Endothelial cell of umbilical vein (primary cell): ENCODE data around the gene PLEKHG3. TPM values are rescaled to one million over a fixed set of nuclear protein-coding genes. Genes with fewer than 3 reads are reported as not detected.

ENCODE experiments used
- BruUV-seq: library from RNA; stranded (reverse); fragments of 400-500 nt; replicated peaks from 2 replicates; lab custom pipeline; 2021; lab: Mats Ljungman, UMichigan
- CTCF ChIA-PET: fragments of 300-600, 350-600 bp; sonication (Branson Sonifier 250); formaldehyde crosslinking; loops from one replicate; lab custom pipeline; 2021; ENCODE audit warnings: antibody characterized with exemption, inconsistent platforms; lab: Charles Lee
- POLR2A ChIA-PET: fragments of 300-600, 350-600 bp; sonication (Branson Sonifier 250); formaldehyde crosslinking; loops from one replicate; lab custom pipeline; 2021; ENCODE audit warnings: antibody characterized with exemption, inconsistent platforms; lab: Charles Lee
- DNase-seq: peaks from one replicate; pipeline ENCODE4 v3.0.0-alpha.2; 2011; ENCODE audit warnings: low read depth, low spot score
- FAIRE-seq: peaks from 2 replicates; lab custom pipeline; 2011; peaks lifted over from hg19 to GRCh38; lab: Jason Lieb, UNC
- H2AFZ ChIP-seq: 2 replicates; pipeline ENCODE4 v1.6.0; 2012; ENCODE audit warnings: low read depth, low read length, control low read depth, inconsistent platforms
- H3K27ac ChIP-seq: 2 replicates; pipeline ENCODE4 v1.5.1; 2011; ENCODE audit warnings: low read depth, mild to moderate bottlenecking, control low read depth, low read length, moderate library complexity; ENCODE audit not compliant: insufficient read depth
- H3K27me3 ChIP-seq, 2 experiments: 2 replicates each; pipeline versions ENCODE4 v1.6.0 to v1.6.1; 2011; ENCODE audit warnings: low read length in 2 of 2, mixed read lengths in 1 of 2; ENCODE audit not compliant: control insufficient read depth in 2 of 2, insufficient read depth in 2 of 2
- H3K36me3 ChIP-seq, 2 experiments: 2 replicates in 1 of 2; 3 replicates in 1 of 2; pipeline ENCODE4 v1.5.1; 2011; ENCODE audit warnings: low read length in 2 of 2, mild to moderate bottlenecking in 1 of 2, moderate library complexity in 1 of 2; ENCODE audit not compliant: control insufficient read depth in 2 of 2, insufficient read depth in 2 of 2; ENCODE audit errors: extremely low read depth in 1 of 2
- H3K4me1 ChIP-seq: 3 replicates; pipeline ENCODE4 v1.5.1; 2011; ENCODE audit warnings: mild to moderate bottlenecking, low read length; ENCODE audit not compliant: control insufficient read depth, insufficient read depth; ENCODE audit errors: extremely low read depth
- H3K4me2 ChIP-seq: 2 replicates; pipeline ENCODE4 v1.6.1; 2011; ENCODE audit warnings: low read length, control low read depth, mixed read lengths; ENCODE audit not compliant: insufficient read depth
- H3K4me3 ChIP-seq, 3 experiments: fragments of 200-600 bp in 1 of 3; sonication (generic), shearing (Covaris generic) in 1 of 3; replicated peaks in 1 of 3; 2 replicates each; pipeline ENCODE4 v1.5.1; 2011 to 2016; ENCODE audit warnings: control low read depth in 3 of 3, low read length in 3 of 3, mild to moderate bottlenecking in 2 of 3, inconsistent platforms in 1 of 3, low read depth in 1 of 3, moderate library complexity in 1 of 3; ENCODE audit not compliant: insufficient read depth in 1 of 3
- H3K79me2 ChIP-seq: 2 replicates; pipeline ENCODE4 v1.6.0; 2012; ENCODE audit warnings: low read length, inconsistent platforms; ENCODE audit not compliant: control insufficient read depth, insufficient read depth
- H3K9ac ChIP-seq: replicated peaks from 2 replicates; pipeline ENCODE3; 2011; ENCODE audit warnings: low read length, control low read depth; ENCODE audit not compliant: insufficient read depth; ENCODE audit errors: extremely low read depth
- H3K9me1 ChIP-seq: replicated peaks from 3 replicates; pipeline ENCODE4 v1.6.0; 2011; ENCODE audit warnings: mild to moderate bottlenecking, low read length; ENCODE audit not compliant: control insufficient read depth, insufficient read depth; ENCODE audit errors: extremely low read depth
- H3K9me3 ChIP-seq: replicated peaks from 2 replicates; pipeline ENCODE4 v1.5.1; 2012; ENCODE audit warnings: low read length, inconsistent platforms; ENCODE audit not compliant: control insufficient read depth, insufficient read depth
- H4K20me1 ChIP-seq: replicated peaks from 2 replicates; pipeline ENCODE3; 2011; ENCODE audit warnings: mild to moderate bottlenecking, low read length; ENCODE audit not compliant: control insufficient read depth, insufficient read depth; ENCODE audit errors: extremely low read depth
- CTCF ChIP-seq, 2 donors: IDR thresholded peaks; 1 replicate in 1 of 2; 2 replicates in 1 of 2; pipeline ENCODE4 v1.5.1; 2011; ENCODE audit warnings: low read length in 2 of 2, mild to moderate bottlenecking in 2 of 2, moderate library complexity in 2 of 2, control low read depth in 1 of 2, inconsistent platforms in 1 of 2, low read depth in 1 of 2; ENCODE audit not compliant: insufficient read depth in 1 of 2; ENCODE audit errors: extremely low read depth in 1 of 2
- EZH2 ChIP-seq: IDR thresholded peaks from 2 replicates; pipeline ENCODE4 v1.6.1; 2012; ENCODE audit warnings: borderline replicate concordance, low read depth, mild to moderate bottlenecking, moderate library complexity, low read length, inconsistent platforms; ENCODE audit not compliant: severe bottlenecking
- FOS ChIP-seq: IDR thresholded peaks from 2 replicates; pipeline ENCODE4 v1.6.1; 2011; ENCODE audit warnings: mild to moderate bottlenecking, low read length, moderate library complexity, borderline replicate concordance; ENCODE audit not compliant: insufficient read depth
- GATA2 ChIP-seq: IDR thresholded peaks from 2 replicates; pipeline ENCODE4 v1.7.0; 2011; ENCODE audit warnings: low read depth, mild to moderate bottlenecking, moderate library complexity, mixed read lengths, low read length; ENCODE audit not compliant: insufficient read length, insufficient read depth
- JUN ChIP-seq: IDR thresholded peaks from 2 replicates; pipeline ENCODE4 v1.6.1; 2011; ENCODE audit warnings: borderline replicate concordance, low read depth; ENCODE audit not compliant: insufficient read length, insufficient read depth
- MAX ChIP-seq: IDR thresholded peaks from 2 replicates; pipeline ENCODE4 v1.6.1; 2011; ENCODE audit not compliant: insufficient read depth, insufficient read length
- MYC ChIP-seq: IDR thresholded peaks from one replicate; pipeline ENCODE4 v1.6.1; 2011; ENCODE audit warnings: mild to moderate bottlenecking, low read depth, low read length
- POLR2A ChIP-seq: IDR thresholded peaks from 2 replicates; pipeline ENCODE4 v1.6.1; 2012; ENCODE audit warnings: low read depth, mild to moderate bottlenecking, control low read depth, low read length
- POLR2AphosphoS5 ChIP-seq: IDR thresholded peaks from 2 replicates; pipeline ENCODE4 v1.6.1; 2012; ENCODE audit warnings: low read depth, mild to moderate bottlenecking, control low read depth, low read length, moderate library complexity; ENCODE audit not compliant: insufficient read depth
- dilution Hi-C: fragments of 300-500 bp; cut with MboI; formaldehyde crosslinking; loops from one replicate; pipeline ENCODE4 v1.15.0; 2019; ENCODE audit warnings: low sequenced_read_pairs; ENCODE audit not compliant: extremely low pct_ligation_motif_present
- intact Hi-C: fragments of 100-400 bp; cut with micrococcal nuclease; formaldehyde crosslinking; loops from one replicate; pipeline ENCODE4 v1.10.0; 2022
- polyA plus RNA-seq, 4 experiments: library from polyadenylated mRNA; depleted of rRNA in 3 of 4; stranded (reverse) in 3 of 4; unstranded in 1 of 4; fragments of >200 nt; gene quantifications; 2 replicates each; pipeline versions ENCODE4 v1.2.1 to v1.2.3, GENCODE V29; 2011 to 2012; ENCODE audit warnings: missing spikeins in 1 of 4
- total RNA-seq: library from RNA; stranded (reverse); gene quantifications from 2 replicates; pipeline ENCODE4 v1.2.3, GENCODE V29; 2021

The PLEKHG3 gene
- total and polyA plus RNA-seq, 2 donors (not counting 3 experiments of a cell fraction or from before 2014, with no cell fraction given) = 6.6 to 8.0 TPM

DNA sequence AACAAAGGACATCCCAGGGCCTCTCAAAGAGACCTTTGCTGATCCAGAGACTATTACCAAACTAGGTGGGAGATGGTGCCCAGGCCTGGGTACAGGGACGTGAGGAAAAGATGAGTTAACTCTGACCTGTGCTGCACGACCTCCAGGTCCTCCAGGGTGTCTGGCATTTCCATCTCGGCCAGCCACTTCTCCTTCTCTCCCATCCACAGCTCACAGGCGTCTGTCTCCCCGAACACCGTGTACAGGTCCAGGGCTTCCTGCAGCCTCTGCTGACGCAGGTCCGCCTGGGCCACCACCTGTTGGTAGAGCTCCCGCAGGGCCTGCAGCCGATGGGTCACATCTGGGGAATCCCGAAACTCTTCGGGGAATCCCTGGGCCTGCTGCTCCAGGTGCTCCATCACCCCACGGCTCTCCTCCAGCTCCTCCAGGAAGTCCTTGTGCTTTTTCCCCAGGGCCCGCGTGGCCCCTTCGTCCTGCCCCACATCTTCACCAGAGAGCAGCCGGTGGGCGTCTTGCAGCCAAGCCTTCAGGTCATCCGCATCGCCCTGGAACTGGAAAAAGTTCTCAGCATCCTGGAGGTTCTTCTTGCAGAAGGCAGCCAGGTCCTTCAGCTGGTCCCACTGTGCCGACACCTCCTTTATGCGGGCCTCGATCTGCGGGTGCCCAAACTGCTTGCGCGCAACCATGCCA lies 88.8 kb downstream of the PLEKHG3 start:
- Histone ChIP-seq H3K4me3 (no peak overlapping the region), H3K27me3 (peaks cover 0 to 4% of the 10 kb centered on the region in 2 experiments), H3K9ac (no peak overlapping the region), H3K27ac (no peak overlapping the region), H2AFZ (no peak overlapping the region), H3K79me2 (no peaks in the 10 kb centered on the region), H3K9me1 (no peaks in the 10 kb centered on the region), H3K4me2 (no peak overlapping the region), H3K9me3 (no peaks in the 10 kb centered on the region), H3K4me1 (peaks cover 5% of the 10 kb centered on the region), H4K20me1 (no peaks in the 10 kb centered on the region), H3K36me3 (no peaks in the 10 kb centered on the region)
- no peak for TF ChIP-seq POLR2AphosphoS5
- no peak for TF ChIP-seq EZH2
- TF ChIP-seq POLR2A = no peak
- TF ChIP-seq FOS = no peak
- no peak for TF ChIP-seq GATA2
- no peak for TF ChIP-seq MAX
- TF ChIP-seq MYC = no peak
- TF ChIP-seq JUN = no peak
- no peak for TF ChIP-seq CTCF (IDR thresholded peaks at IDR 0.05; ENCODE audit: extremely low read depth in 1 of 2, insufficient read depth in 1 of 2, low read depth in 1 of 2, low read length in 2 of 2)
- DNase-seq (no peak), FAIRE-seq (no peak)
- POLR2A ChIA-PET = interaction anchor here (1.0 kb wide), 1 partner anchor 128 kb away, joined by 3 read pairs; no protein-coding TSS in a partner anchor
- no TSS peak for BruUV-seq
- intact Hi-C loops (no loop called here), dilution Hi-C loops (no loop called here)
- CTCF ChIA-PET = interaction anchor here (1.0 to 1.3 kb wide), 3 partner anchors 8 to 117 kb away, joined by 3 to 4 read pairs (median 3); no protein-coding TSS in a partner anchor
